PC-3 (cell line): ENCODE data around the gene PRKRA. TPM values are rescaled to one million over a fixed set of nuclear protein-coding genes. Genes with fewer than 3 reads are reported as not detected.

Experiments
- ATAC-seq: fragments of 200-7000 bp; cut with Tn5 transposase; 2 replicates; pipeline ENCODE4 v1.9.1; 2020; ENCODE audit warnings: mild to moderate bottlenecking, moderate library complexity
- BruUV-seq: library from RNA; stranded (reverse); fragments of 400-500 nt; replicated peaks from 2 replicates; lab custom pipeline; 2021; lab: Mats Ljungman, UMichigan
- CTCF ChIA-PET: fragments of 300-600 bp; sonication (Branson Sonifier 250); formaldehyde crosslinking; loops from one replicate; lab custom pipeline; 2022; ENCODE audit warnings: antibody characterized with exemption; lab: Charles Lee
- POLR2A ChIA-PET: fragments of 300-600 bp; sonication (Branson Sonifier 250); formaldehyde crosslinking; loops from one replicate; lab custom pipeline; 2022; ENCODE audit warnings: antibody characterized with exemption; ENCODE audit not compliant: unreplicated experiment; lab: Charles Lee
- DNase-seq: peaks from one replicate; pipeline ENCODE4 v3.0.0-alpha.2; 2015
- H2AFZ ChIP-seq: fragments of 300-600 bp; sonication (generic); 2 replicates; pipeline ENCODE4 v1.6.0; 2016; ENCODE audit warnings: antibody characterized with exemption, low read length
- H3F3A ChIP-seq: fragments of 300-600 bp; sonication (generic); one replicate; pipeline ENCODE4 v1.6.0; 2017; ENCODE audit warnings: antibody characterized with exemption, low read length, control low read depth, mild to moderate bottlenecking; ENCODE audit not compliant: unreplicated experiment
- H3K27ac ChIP-seq: fragments of 300-600 bp; sonication (generic); 2 replicates; pipeline ENCODE4 v1.5.1; 2016; ENCODE audit warnings: mild to moderate bottlenecking, low read length
- H3K27me3 ChIP-seq: fragments of 300-600 bp; sonication (generic); 2 replicates; pipeline ENCODE4 v1.6.1; 2016; ENCODE audit warnings: low read length, mixed read lengths
- H3K36me3 ChIP-seq: fragments of 300-600 bp; sonication (generic); 2 replicates; pipeline ENCODE4 v1.6.1; 2016; ENCODE audit warnings: low read depth, mixed run types, low read length, mixed read lengths
- H3K4me1 ChIP-seq: fragments of 300-600 bp; sonication (generic); 2 replicates; pipeline ENCODE4 v1.5.1; 2016; ENCODE audit warnings: low read length; ENCODE audit not compliant: insufficient read depth
- H3K4me2 ChIP-seq: fragments of 300-600 bp; sonication (generic); 2 replicates; pipeline ENCODE4 v1.6.0; 2016; ENCODE audit warnings: low read length
- H3K4me3 ChIP-seq: fragments of 300-600 bp; sonication (generic); 2 replicates; pipeline ENCODE4 v1.5.1; 2016; ENCODE audit warnings: mild to moderate bottlenecking, low read length, mixed read lengths
- H3K79me2 ChIP-seq: fragments of 300-600 bp; sonication (generic); 2 replicates; pipeline ENCODE4 v1.6.1; 2017; ENCODE audit warnings: low read length, mixed read lengths
- H3K9ac ChIP-seq: fragments of 300-600 bp; sonication (generic); 2 replicates; pipeline ENCODE4 v1.6.0; 2016; ENCODE audit warnings: mild to moderate bottlenecking, low read length
- H3K9me2 ChIP-seq: fragments of 300-600 bp; sonication (generic); replicated peaks from 2 replicates; pipeline ENCODE4 v1.6.1; 2016; ENCODE audit warnings: mixed run types, low read length, mixed read lengths
- H3K9me3 ChIP-seq: fragments of 300-600 bp; sonication (generic); 2 replicates; pipeline ENCODE4 v1.6.1; 2016; ENCODE audit warnings: low read length, mixed read lengths
- H4K20me1 ChIP-seq: fragments of 300-600 bp; sonication (generic); 2 replicates; pipeline ENCODE4 v1.6.1; 2016; ENCODE audit warnings: low read length, mixed read lengths
- EZH2 ChIP-seq: fragments of 300-600 bp; sonication (generic); IDR thresholded peaks from one replicate; pipeline ENCODE4 v1.6.1; 2017; ENCODE audit warnings: antibody characterized with exemption, mild to moderate bottlenecking, low read length; ENCODE audit not compliant: unreplicated experiment
- EZH2phosphoT487 ChIP-seq: fragments of 300-600 bp; sonication (generic); IDR thresholded peaks from 2 replicates; pipeline ENCODE4 v1.6.1; 2018; ENCODE audit warnings: mild to moderate bottlenecking, antibody characterized with exemption, low read length, borderline replicate concordance
- intact Hi-C: fragments of 100-400 bp; cut with micrococcal nuclease; formaldehyde crosslinking; loops from 2 replicates; pipeline ENCODE4 v1.9.0; 2023
- total RNA-seq: library from RNA; depleted of rRNA; stranded (reverse); fragments of >200 nt; gene quantifications from 2 replicates; pipeline ENCODE4 v1.2.3, GENCODE V29; 2014
- TF ChIP-seq, protein P1 (sequence below): fragments of 300-600 bp; sonication (generic); conservative IDR thresholded peaks from 2 replicates; pipeline ENCODE4 v1.5.1; 2017; ENCODE audit warnings: antibody characterized with exemption, low read depth, mild to moderate bottlenecking, low read length

Gene PRKRA
- total RNA-seq, 1 experiment from 2014 or later: 78.2 TPM

DNA sequence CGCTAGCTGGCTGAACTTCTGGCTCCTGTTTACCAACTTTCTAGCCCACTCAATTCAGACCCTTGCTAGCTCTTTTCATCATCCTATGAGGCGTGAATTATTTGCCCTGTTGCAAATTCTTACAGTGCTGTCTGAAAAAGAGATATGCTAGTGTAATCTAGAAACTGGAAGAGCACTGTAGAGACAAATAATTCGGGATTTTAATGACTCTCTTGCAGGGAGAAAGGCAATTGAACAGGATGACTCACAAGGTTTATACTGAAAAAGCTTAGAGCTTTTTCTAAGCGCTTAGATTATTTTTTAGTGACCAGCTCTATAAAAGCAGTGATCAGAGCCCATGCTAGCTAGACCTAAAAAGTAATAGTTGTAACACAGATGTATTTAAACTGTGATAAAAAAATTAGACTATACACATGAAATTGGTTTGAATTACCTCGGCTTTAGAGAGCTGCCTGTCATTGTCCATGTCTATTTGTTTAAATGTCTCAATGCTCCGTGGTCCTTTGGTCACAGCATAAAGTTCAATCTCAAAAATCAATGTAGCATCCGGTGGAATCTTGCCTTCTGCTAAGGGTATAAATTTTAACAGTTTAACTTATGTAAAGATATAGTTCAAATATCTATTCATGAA, 18.4 kb upstream of the PRKRA start:
- intact Hi-C loops: no loop called here

DNA sequence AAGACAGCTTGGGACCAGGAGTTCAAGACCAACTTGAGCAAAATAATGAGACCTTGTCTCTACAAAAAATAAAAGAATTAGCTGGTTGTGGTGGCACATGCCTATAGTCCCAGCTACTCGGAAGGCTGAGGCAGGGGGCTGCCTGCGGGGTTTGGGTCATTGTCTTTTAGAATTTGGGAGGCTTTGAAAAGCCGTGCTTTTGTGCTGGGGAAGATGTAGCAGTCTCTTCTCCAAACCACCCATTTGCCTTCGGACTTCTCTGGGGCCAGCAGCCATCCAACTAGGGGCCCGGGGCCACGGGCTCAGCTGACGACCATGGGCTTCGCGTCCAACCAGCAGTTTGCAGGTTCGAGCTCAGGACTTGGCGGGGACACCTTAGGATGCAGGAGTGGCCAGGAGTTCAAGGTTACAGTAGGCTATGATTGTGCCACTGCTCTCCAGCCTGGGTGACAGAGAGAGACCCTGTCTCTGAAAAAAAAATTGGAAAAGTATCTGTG, 6.5 kb upstream of the PRKRA start:
- no peak overlapping the region for H3K4me2 ChIP-seq
- no peaks in the 10 kb centered on the region for H3K9me2 ChIP-seq
- ATAC-seq (no peak), DNase-seq (no peak)
- no peaks in the 10 kb centered on the region for H3F3A ChIP-seq
- no peak overlapping the region for H3K27ac ChIP-seq
- no peaks in the 10 kb centered on the region for H3K79me2 ChIP-seq
- H3K9me3 ChIP-seq: no peaks in the 10 kb centered on the region
- no peaks in the 10 kb centered on the region for H3K36me3 ChIP-seq
- H4K20me1 ChIP-seq: no peaks in the 10 kb centered on the region
- ChIA-PET POLR2A (interaction anchor here (0.6 kb wide), 1 partner anchor 25 kb away, joined by 4 read pairs; no protein-coding TSS in a partner anchor), CTCF (no interaction called here)
- TF ChIP-seq, protein P1, sequence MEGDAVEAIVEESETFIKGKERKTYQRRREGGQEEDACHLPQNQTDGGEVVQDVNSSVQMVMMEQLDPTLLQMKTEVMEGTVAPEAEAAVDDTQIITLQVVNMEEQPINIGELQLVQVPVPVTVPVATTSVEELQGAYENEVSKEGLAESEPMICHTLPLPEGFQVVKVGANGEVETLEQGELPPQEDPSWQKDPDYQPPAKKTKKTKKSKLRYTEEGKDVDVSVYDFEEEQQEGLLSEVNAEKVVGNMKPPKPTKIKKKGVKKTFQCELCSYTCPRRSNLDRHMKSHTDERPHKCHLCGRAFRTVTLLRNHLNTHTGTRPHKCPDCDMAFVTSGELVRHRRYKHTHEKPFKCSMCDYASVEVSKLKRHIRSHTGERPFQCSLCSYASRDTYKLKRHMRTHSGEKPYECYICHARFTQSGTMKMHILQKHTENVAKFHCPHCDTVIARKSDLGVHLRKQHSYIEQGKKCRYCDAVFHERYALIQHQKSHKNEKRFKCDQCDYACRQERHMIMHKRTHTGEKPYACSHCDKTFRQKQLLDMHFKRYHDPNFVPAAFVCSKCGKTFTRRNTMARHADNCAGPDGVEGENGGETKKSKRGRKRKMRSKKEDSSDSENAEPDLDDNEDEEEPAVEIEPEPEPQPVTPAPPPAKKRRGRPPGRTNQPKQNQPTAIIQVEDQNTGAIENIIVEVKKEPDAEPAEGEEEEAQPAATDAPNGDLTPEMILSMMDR: no peak
- no peak for TF ChIP-seq EZH2phosphoT487
- no peak for TF ChIP-seq EZH2
- H3K4me1 ChIP-seq: no peaks in the 10 kb centered on the region
- H3K4me3 ChIP-seq: no peak overlapping the region
- H2AFZ ChIP-seq: no peak overlapping the region
- no TSS peak for BruUV-seq
- intact Hi-C loops: no loop called here
- no peak overlapping the region for H3K9ac ChIP-seq
- no peaks in the 10 kb centered on the region for H3K27me3 ChIP-seq

More for the DNA sequence above, 18.4 kb upstream of the PRKRA start:
- Histone ChIP-seq H3K36me3 (no peaks in the 10 kb centered on the region), H3K27ac (no peak overlapping the region), H3K9me3 (no peaks in the 10 kb centered on the region), H3K9ac (no peak overlapping the region), H2AFZ (no peak overlapping the region), H3K27me3 (no peaks in the 10 kb centered on the region), H3F3A (no peaks in the 10 kb centered on the region), H4K20me1 (no peaks in the 10 kb centered on the region), H3K9me2 (no peaks in the 10 kb centered on the region), H3K79me2 (no peaks in the 10 kb centered on the region), H3K4me2 (no peak overlapping the region), H3K4me3 (no peak overlapping the region), H3K4me1 (no peaks in the 10 kb centered on the region)
- no peak for TF ChIP-seq EZH2phosphoT487
- no peak for TF ChIP-seq EZH2
- TF ChIP-seq, protein P1: no peak
- no peak for DNase-seq
- no peak for ATAC-seq
- no TSS peak for BruUV-seq
- CTCF ChIA-PET: no interaction called here
- POLR2A ChIA-PET: interaction anchor here (0.5 to 0.9 kb wide), 2 partner anchors 18 to 160 kb away, joined by 5 read pairs; partner anchors contain the start of genes PJVK and PRKRA

DNA sequence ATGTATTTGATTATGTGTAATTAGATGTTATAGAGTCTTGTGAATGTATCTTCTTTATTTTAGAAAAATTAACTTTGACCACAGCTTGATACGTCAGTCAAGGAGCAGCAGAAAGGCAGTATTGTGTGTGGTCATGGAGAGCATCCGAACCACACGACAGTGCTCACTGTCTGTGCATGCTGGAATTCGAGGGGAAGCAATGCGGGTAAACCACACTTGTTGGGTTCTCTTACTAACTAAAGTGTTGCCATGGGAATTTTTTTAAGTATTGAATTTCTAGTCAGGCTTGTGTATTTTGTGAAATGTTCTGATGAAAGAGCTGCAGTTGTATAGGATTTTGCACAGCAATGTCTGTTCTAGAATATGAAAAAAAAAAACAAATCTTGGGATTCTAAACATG, 5.0 kb upstream of the PRKRA start:
- no peaks in the 10 kb centered on the region for H3K27me3 ChIP-seq
- H3K4me1 ChIP-seq: peaks cover 7% of the 10 kb centered on the region
- H3K9me2 ChIP-seq: no peaks in the 10 kb centered on the region
- H3K4me2 ChIP-seq: no peak overlapping the region
- no TSS peak for BruUV-seq
- no peak overlapping the region for H2AFZ ChIP-seq
- DNase-seq (no peak), ATAC-seq (no peak)
- intact Hi-C loops: no loop called here
- POLR2A ChIA-PET: no interaction called here
- no peaks in the 10 kb centered on the region for H4K20me1 ChIP-seq
- TF ChIP-seq, protein P1: no peak
- no peak for TF ChIP-seq EZH2phosphoT487
- TF ChIP-seq EZH2: no peak
- H3K9me3 ChIP-seq: no peaks in the 10 kb centered on the region
- no peak overlapping the region for H3K9ac ChIP-seq
- H3K4me3 ChIP-seq: no peak overlapping the region
- no peaks in the 10 kb centered on the region for H3F3A ChIP-seq
- CTCF ChIA-PET: no interaction called here
- no peaks in the 10 kb centered on the region for H3K79me2 ChIP-seq
- H3K36me3 ChIP-seq: no peaks in the 10 kb centered on the region
- H3K27ac ChIP-seq: no peak overlapping the region
